Measurements from ENCODE around the gene PRKAG3.

PRKAG3 gene

GRCh38 chr2:218823196-218823855 lies 8.3 kb downstream of the PRKAG3 start:
- no peak overlapping the region for H3K4me3 ChIP-seq (ENCODE audit: severe bottlenecking)
- H3K27ac ChIP-seq (ENCODE audit: poor library complexity, severe bottlenecking), result no peak overlapping the region
- ATAC-seq (ENCODE audit: low read depth) (0 out of 3 replicates have a peak, but pooled peaks have one; percentile 36), DNase-seq (ENCODE audit: low spot score) (no peak)
- no peak for TF ChIP-seq CTCF (IDR thresholded peaks at IDR 0.05; ENCODE audit: poor library complexity, severe bottlenecking)
- no peaks in the 10 kb centered on the region for H3K27me3 ChIP-seq (ENCODE audit: insufficient read depth, poor library complexity, severe bottlenecking)
- no peaks in the 10 kb centered on the region for H3K9me3 ChIP-seq (ENCODE audit: severe bottlenecking)
- H3K4me1 ChIP-seq (ENCODE audit: insufficient read depth, poor library complexity, severe bottlenecking), result no peaks in the 10 kb centered on the region
- no peaks in the 10 kb centered on the region for H3K36me3 ChIP-seq (ENCODE audit: low read depth)

- Histone ChIP-seq H3K4me1 (ENCODE audit: insufficient read depth, poor library complexity, severe bottlenecking) (no peaks in the 10 kb centered on the region), H3K27ac (ENCODE audit: poor library complexity, severe bottlenecking) (no peak overlapping the region), H3K4me3 (ENCODE audit: severe bottlenecking) (no peak overlapping the region), H3K9me3 (ENCODE audit: severe bottlenecking) (no peaks in the 10 kb centered on the region), H3K36me3 (ENCODE audit: low read depth) (no peaks in the 10 kb centered on the region), H3K27me3 (ENCODE audit: insufficient read depth, poor library complexity, severe bottlenecking) (no peaks in the 10 kb centered on the region)
- no peak for TF ChIP-seq CTCF (IDR thresholded peaks at IDR 0.05; ENCODE audit: poor library complexity, severe bottlenecking)
- DNase-seq (ENCODE audit: low spot score), result no peak
- ATAC-seq (ENCODE audit: low read depth), result no peak
Observed at GRCh38 chr2:218822622-218823021, 9.0 kb downstream of the PRKAG3 start.

GRCh38 chr2:218821605-218822211 lies 9.9 kb downstream of the PRKAG3 start:
- H3K9me3 ChIP-seq (ENCODE audit: severe bottlenecking), result no peaks in the 10 kb centered on the region
- no peak for TF ChIP-seq CTCF (IDR thresholded peaks at IDR 0.05; ENCODE audit: poor library complexity, severe bottlenecking)
- H3K27me3 ChIP-seq (ENCODE audit: insufficient read depth, poor library complexity, severe bottlenecking), result no peaks in the 10 kb centered on the region
- DNase-seq (ENCODE audit: low spot score) (no peak), ATAC-seq (ENCODE audit: low read depth) (no peak)
- H3K36me3 ChIP-seq (ENCODE audit: low read depth), result no peaks in the 10 kb centered on the region
- no peak overlapping the region for H3K27ac ChIP-seq (ENCODE audit: poor library complexity, severe bottlenecking)
- no peak overlapping the region for H3K4me3 ChIP-seq (ENCODE audit: severe bottlenecking)
- no peaks in the 10 kb centered on the region for H3K4me1 ChIP-seq (ENCODE audit: insufficient read depth, poor library complexity, severe bottlenecking)

GRCh38 chr2:218820746-218821369 lies 10.7 kb downstream of the PRKAG3 start:
- Histone ChIP-seq H3K4me3 (ENCODE audit: severe bottlenecking) (no peak overlapping the region), H3K36me3 (ENCODE audit: low read depth) (no peaks in the 10 kb centered on the region), H3K9me3 (ENCODE audit: severe bottlenecking) (no peaks in the 10 kb centered on the region), H3K27me3 (ENCODE audit: insufficient read depth, poor library complexity, severe bottlenecking) (no peaks in the 10 kb centered on the region), H3K4me1 (ENCODE audit: insufficient read depth, poor library complexity, severe bottlenecking) (no peaks in the 10 kb centered on the region), H3K27ac (ENCODE audit: poor library complexity, severe bottlenecking) (no peak overlapping the region)
- ATAC-seq (ENCODE audit: low read depth), result no peak
- DNase-seq (ENCODE audit: low spot score), result no peak
- TF ChIP-seq CTCF (IDR thresholded peaks at IDR 0.05; ENCODE audit: poor library complexity, severe bottlenecking), result no peak

- ATAC-seq (ENCODE audit: low read depth), result no peak
Observed at GRCh38 chr2:218819093-218819492, 12.5 kb downstream of the PRKAG3 start.

More at GRCh38 chr2:218819093-218819492, 12.5 kb downstream of the PRKAG3 start:
- Histone ChIP-seq H3K4me3 (ENCODE audit: severe bottlenecking) (no peak overlapping the region), H3K27me3 (ENCODE audit: insufficient read depth, poor library complexity, severe bottlenecking) (no peaks in the 10 kb centered on the region), H3K36me3 (ENCODE audit: low read depth) (no peaks in the 10 kb centered on the region), H3K27ac (ENCODE audit: poor library complexity, severe bottlenecking) (no peak overlapping the region), H3K4me1 (ENCODE audit: insufficient read depth, poor library complexity, severe bottlenecking) (no peaks in the 10 kb centered on the region), H3K9me3 (ENCODE audit: severe bottlenecking) (no peaks in the 10 kb centered on the region)
- no peak for TF ChIP-seq CTCF (IDR thresholded peaks at IDR 0.05; ENCODE audit: poor library complexity, severe bottlenecking)
- DNase-seq (ENCODE audit: low spot score), result no peak

All from RWPE2 (cell line).